Measurements from ENCODE around the gene IPO13.

IPO13 gene, protein sequence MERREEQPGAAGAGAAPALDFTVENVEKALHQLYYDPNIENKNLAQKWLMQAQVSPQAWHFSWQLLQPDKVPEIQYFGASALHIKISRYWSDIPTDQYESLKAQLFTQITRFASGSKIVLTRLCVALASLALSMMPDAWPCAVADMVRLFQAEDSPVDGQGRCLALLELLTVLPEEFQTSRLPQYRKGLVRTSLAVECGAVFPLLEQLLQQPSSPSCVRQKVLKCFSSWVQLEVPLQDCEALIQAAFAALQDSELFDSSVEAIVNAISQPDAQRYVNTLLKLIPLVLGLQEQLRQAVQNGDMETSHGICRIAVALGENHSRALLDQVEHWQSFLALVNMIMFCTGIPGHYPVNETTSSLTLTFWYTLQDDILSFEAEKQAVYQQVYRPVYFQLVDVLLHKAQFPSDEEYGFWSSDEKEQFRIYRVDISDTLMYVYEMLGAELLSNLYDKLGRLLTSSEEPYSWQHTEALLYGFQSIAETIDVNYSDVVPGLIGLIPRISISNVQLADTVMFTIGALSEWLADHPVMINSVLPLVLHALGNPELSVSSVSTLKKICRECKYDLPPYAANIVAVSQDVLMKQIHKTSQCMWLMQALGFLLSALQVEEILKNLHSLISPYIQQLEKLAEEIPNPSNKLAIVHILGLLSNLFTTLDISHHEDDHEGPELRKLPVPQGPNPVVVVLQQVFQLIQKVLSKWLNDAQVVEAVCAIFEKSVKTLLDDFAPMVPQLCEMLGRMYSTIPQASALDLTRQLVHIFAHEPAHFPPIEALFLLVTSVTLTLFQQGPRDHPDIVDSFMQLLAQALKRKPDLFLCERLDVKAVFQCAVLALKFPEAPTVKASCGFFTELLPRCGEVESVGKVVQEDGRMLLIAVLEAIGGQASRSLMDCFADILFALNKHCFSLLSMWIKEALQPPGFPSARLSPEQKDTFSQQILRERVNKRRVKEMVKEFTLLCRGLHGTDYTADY

DNA sequence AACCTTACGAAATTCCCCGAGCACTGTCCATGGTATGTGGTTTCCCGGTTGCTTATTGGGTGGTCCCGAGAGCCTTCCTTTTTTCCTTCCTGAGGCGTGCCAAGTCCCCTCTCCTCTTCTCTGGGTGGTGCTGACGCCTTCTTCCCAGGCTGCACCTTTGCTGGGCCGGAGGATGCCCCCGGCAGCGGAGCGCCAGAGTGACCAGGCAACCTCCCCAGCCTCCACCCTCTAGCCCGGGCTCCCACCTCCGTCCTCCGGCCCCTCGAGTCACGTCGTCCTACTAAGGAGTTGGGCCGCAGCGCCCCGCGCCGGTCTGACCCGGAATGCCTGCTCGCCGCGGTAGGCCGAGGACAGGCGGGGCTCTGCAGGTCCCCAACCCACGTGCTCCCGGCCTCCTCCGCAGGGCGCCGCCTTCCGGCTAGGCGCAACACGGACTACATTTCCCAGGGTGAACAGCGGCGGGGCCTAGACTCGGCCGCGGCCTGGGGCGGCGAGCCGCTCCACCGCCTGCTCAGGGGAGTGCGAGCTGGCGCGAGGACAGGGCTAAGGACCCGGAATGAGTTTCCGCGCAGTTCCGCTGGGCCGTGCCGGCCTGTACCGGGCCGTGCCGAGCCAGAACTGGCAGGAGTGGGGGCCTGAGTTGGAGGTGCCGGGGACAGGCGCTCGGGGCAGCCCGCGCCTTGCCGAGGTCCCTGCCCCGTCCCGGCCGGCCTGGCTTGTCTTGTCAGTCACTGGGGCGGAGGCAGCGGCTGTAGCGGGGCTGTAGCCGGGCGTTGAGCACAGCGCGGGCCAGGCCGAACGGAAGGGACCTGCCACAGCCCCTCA, at the start of gene IPO13:
Gene IPO13 (plus strand): TSS at position 715 of the 825 bp plus-strand sequence. CDS start 651 bp downstream, outside the sequence.
- DNase-seq (ENCODE audit: low read depth): peak; percentile 92

DNA sequence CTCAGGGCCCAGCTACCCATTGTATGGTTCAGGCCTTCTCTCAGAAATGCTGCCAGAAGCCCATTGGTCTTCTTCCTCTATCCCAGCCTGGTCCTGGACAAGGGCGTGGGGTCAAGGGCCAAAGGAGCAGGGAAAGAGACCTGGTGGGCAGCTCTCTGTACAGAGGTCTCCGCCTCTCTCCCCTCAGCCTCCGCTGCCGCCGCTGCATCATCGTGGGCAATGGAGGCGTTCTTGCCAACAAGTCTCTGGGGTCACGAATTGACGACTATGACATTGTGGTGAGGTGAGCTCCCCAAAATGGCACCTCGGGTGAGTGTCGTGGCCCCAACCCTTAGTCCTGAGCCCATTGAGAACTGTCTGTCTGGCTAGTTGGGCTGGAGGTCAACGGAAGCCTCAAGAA, 47.8 kb upstream of the IPO13 start:
- no peak for DNase-seq (ENCODE audit: low read depth)

DNA sequence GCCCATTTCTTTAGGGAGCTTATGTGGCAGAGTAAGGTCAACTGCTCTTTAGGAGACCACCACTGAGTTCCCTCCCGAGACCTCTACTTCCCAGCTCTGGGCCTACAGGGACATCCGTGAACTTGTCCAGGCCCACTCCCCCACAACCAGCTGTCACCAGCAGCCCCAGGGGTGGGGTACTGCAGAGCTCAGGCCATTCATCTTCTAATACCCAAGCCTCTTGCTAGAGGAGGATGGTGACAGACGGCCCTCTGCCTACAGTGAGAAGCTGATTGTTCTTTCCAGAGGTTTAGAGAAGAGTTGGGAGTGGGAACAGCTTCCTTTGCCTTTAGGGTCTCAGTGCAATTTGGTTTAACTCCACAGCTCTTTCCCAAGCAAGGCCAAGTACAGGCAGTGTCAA, 46.4 kb upstream of the IPO13 start:
- no peak for DNase-seq (ENCODE audit: low read depth)

DNA sequence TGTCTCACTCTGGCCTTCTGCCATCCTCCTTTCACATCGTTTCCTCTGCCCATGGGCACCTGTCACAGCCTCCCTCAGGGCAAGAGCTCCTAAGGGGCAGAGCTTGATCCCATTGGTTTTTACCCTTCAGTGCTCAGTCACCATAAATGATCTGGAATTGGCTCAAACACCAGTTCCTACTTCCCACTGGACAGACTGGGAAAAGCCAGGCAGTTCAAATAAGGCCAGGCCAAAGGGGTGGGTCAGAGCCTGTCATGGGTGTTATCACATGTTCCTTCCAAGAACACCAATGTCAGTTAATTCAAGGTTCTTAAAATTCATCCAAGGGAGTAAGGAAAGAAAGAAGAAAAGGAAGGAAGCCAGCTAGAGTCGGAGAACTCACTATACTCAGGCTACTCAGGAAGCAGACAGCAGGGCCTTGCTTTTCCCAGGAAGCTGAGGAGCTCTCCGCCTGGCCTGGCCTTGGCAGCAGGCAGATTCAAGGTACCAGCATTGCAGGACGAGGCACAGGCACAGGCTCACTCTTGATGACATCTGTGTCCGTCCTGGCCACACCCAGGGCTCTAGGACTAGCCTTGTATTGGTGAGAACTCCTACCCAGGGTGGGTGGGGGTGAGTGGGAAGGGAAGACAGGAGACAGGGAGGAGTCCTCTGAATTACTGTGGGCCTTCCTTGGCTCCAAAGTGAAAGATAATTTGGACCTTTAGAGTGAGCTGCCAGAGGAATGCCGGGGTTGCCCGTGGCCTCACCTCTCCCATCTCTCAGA, 45.4 kb upstream of the IPO13 start:
- DNase-seq (ENCODE audit: low read depth): no peak

DNA sequence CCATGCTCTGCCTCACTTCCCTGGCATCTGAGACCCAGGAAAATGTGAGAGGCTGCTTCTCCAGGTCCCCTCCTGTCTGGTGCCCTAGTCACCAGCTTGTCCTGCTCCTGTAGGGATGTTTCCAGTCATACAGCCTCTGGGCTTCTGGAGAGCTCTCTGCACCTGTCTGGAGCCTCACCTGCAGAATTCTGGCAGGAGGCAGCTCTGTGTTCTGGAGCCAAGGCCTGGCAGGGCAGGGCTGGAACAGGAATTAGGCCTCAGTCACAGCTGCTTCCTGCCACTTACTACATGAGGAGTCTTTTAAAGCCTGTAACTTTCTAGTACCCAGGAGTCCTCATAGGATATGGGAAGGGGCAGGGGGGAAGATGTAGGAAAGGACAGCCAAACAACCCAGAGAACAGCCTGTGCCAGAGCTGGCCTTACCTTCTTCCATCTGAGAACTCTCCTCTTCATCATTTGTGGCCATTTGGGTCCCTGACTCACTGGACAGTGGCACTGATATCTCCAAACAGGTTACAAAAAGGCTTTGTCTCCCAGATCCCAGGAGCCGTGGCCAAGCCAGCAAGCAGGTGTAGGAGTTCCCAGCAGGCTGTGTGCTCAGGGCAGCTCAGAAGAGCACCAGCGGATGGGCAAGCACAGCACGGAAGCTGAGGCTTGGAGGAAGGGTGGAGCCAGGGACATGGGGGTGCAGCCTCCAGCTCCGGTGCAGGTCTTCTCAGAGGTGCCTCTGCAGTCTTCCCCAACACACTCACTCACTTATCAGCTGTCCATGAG, 44.5 kb upstream of the IPO13 start:
- no peak for DNase-seq (ENCODE audit: low read depth)

DNA sequence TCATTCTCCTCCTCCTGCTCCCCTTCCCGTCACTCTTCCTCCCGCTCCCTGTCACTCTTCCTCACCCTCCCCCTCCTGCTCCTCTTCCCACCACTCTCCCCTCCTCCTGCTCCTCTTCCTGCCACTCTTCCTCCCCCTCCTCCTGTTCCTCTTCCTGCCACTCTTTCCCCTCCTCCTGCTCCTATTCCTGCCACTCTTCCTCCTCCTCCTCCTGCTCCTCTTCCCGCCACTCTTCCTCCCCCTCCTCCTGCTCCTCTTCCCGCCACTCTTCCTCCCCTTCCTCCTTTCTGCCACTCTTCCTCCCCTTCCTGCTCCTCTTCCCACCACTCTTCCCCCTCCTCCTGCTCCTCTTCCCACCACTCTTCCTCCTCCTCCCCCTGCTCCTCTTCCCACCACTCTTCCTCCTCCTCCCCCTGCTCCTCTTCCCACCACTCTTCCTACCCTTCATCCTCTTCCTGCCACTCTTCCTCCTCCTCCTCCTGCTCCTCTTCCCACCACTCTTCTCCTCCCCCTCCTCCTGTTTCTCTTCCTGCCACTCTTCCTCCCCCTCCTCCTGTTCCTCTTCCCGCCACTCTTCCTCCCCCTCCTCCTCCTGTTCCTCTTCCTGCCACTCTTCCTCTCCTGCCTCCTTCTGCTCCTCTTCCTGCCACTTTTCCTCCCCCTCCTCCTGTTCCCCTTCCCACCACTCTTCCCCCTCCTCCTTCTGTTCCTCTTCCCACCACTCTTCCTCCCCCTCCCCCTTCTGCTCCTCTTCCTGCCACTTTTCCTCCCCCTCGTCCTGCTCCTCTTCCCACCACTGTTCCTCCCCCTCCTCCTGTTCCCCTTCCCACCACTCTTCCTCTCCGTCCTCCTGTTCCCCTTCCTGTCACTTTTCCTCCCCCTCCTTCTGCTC, 41.8 kb upstream of the IPO13 start:
- DNase-seq (ENCODE audit: low read depth): no peak

DNA sequence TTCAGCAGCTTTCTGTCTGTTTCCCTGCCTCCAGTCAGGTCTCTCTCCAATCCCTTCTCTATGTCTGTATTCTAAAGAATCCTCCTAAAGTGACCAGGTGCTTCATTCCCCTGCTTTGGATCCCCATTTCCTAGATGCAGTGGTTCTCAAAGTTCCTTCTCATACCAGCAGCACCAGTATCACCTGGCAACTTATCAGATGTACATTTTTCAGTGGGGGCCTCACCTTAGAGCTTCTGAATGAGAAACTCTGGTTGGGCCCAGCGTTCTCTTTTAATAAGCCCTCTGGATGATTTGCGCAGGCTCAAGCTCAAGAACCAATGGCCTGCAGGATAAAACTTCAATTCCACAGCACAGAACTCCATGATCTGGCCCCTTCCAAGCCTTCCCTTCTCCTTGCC, 38.5 kb upstream of the IPO13 start:
- no peak for DNase-seq (ENCODE audit: low read depth)

DNA sequence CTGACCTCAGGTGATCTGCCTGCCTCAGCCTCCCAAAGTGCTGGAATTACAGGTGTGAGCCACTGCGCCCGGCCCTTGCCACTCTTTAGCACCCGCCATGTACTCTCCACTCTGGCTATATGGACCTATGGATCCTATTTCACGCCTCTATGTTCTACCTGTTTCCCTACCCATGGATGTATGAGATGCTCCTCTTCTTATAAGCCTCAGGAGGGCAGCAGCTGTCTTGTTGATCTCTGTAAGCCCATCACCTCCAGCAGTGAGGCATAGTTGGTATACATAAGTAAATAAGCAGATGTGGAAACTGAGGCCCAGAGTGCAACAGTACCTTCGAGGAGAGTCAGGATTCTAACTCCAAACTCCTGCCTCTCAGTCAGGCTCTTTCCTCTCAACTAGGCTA, 37.9 kb upstream of the IPO13 start:
- DNase-seq (ENCODE audit: low read depth): no peak

DNA sequence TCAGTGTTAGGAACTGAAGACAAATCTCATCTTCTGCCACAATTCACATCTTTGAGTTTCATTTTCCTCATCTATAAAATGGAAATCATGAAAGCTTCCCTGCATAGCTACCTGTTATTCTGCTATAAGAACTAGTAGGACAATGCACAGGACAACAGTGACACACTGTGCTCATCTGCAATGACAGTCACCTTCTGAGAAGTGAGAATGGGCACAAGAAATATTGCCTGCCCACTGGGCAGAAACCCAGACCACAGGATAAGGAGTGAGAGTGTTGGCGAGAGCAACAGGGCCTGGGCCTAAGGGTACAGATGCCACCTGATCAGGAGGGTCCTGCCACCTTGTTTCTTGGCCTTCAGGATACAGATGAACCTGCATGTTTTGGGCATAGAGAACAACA, 36.4 kb upstream of the IPO13 start:
- DNase-seq (ENCODE audit: low read depth): no peak

DNA sequence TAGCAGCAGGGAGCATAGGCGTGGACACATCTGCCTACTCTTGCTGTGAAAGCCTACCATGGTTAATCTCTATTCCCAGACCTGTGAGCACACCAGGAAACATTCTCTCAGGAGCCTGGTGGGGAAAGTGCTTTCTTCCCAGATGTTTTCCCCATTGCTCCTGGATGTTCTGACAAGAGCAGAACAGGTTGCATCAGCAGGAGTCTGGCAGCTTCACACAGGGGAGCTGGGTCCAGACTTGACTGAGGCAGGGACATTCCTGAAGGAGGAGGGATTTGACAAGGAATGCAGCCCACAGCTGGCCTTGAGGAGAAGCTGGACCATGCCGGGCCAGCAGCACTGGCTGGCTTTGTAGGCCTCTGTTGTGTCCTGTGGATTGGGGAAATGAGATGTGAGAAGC, 34.1 kb upstream of the IPO13 start:
- peak; percentile 64 for DNase-seq (ENCODE audit: low read depth)

DNA sequence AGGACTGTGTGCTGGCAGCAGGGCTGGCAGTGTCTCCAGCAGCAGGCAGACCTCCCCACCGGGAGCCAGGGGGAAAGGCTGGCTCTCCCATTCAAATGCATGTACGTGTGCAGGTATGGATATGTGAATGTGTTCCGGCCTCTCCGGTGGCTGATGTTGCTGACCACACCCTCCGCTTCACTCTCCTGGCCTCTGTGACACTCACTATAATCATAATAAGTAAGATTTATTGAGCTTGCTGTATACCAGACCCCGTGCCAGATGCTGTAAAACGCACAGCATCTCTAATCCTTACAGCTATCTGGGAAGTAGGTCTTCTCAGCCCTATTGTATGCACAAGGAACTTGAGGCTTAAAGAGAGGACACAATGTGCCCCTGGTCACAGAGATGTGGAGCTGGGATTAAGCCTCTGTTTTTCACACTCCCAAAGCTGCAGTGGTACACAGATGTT, 33.7 kb upstream of the IPO13 start:
- no peak for DNase-seq (ENCODE audit: low read depth)

DNA sequence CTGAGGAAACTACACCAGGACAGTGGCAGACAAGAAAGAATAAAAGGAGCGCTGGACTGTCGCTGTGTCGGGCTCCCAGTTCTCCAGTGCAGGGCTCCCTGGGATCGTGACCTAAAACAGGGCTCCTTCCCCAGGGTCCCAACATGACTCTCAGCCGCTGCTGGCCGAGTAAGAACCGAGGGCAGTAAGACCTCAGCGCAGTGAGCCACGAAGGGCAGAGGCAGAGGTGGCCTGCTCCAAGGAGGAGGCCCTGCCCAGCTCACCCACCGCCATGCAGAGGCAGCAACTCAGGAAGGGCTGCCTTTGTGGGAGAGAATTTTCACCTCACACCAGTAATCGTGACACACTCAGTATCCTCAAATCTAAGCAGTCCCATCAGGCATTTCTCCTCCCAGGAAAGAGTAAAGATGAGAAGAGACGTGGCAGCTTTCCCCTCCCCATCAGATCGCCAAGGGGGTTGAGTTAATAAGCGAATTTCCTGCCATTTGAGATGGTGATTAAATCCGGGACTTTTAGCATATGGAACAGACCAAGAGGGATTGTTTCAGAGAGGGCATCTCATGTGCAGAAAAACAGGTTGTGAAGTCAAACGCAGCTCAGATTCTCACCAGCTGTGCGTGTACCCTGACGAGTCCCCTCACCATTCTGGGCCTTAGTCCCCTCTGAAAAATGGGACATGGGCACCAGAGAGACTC, 32.9 kb upstream of the IPO13 start:
- DNase-seq (ENCODE audit: low read depth): no peak

DNA sequence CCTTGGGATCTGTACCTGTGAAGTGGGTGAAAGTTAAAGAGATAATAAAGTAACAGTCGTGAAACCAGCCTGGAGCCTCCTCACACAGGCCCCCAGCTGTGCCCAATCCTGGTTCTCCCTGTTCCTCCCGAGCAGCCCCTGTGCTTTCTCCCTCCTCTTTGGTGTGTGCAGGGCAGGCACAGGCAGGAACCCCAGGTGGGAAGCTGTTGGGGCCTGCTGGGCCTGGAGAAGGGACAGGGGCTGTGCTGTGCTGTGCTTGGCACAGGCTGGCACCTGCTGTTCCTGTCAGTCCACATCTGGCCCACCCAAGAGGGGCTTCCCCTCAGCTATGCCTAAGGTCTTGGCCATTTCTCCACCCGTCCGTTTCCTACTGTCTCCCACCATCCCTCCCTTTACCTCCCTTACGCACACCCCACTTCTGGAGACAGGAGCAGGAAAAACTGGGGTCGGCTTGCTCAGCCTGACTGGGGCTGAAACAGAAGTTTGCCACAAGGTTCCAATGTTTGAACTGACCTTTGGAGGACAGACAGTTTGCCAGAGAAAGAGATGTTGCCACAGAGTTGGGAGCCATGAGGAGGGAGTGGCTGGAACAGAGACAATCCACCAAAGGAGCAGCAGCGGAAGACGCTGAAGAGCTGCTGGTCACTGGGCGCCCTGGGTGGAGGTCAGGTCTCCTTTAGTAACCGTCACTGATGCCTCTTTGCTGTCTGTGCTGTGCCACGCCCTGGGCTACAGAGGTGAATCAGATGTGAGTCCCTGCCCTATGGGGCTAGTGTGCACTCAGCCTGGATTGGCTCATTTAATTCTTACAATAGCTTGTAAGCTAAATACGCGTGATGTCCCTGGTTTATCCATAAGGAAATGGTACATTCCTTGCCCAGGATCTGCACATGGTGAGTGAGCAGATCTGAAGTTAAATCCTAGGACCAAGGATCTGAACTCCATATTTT, 31.9 kb upstream of the IPO13 start:
- no peak for DNase-seq (ENCODE audit: low read depth)

DNA sequence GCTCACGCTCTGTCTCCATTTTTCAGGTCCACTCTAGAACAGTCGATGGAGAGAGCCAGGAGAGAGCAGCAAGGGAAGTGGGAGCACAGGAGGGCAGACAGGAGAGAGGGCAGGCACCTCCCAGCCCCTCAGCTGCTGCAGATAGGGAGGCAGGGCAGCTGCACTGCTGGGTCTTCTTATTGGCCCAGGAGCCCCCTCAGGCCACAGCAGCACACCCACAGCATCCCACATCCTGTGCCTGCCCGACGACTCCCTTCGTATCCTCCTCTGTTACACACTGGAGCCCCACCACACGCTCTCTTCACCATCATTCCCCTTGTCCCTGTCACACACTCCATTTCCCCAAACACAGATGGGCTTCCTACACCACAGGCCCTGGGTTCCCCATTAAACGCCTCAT, 26.8 kb upstream of the IPO13 start:
- DNase-seq (ENCODE audit: low read depth): no peak

DNA sequence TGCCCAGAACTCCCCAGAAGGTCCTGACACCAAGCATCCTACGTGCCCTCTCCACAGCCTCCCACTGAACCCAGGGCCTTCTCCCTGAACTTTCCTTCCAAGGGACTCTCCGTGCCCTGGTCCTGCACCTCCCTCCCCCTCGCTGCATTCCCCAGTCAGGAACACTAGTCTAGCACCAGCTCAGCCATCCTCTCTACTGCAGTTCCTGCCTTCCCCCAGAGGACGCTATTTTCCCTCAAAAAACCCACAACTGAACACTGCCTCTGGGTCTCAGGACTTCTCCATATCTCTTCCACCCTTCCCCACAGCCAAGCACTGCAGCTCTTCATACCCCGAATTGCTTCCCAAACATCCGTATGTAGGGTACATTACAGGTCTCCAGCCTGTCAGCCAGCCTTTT, 25.7 kb upstream of the IPO13 start:
- no peak for DNase-seq (ENCODE audit: low read depth)

DNA sequence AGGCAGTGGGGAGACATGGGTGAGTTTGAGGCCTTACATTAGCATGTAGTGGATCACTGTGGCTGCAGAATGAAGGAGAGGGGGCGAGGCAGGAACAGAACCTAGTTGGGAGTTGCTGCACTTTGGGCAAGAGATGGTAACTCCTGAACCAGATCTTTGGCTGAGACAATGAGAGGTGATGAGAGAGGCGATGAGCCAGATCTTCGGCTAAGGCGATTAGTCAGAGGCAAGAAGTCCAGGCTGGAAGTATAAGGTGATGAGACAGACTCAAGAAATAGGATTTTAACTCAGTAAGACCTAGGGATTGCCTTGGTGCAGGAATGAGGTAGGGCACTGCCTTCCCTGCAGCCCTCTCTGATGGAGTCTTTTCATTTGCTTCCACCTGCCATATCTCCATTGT, 22.2 kb upstream of the IPO13 start:
- no peak for DNase-seq (ENCODE audit: low read depth)

DNA sequence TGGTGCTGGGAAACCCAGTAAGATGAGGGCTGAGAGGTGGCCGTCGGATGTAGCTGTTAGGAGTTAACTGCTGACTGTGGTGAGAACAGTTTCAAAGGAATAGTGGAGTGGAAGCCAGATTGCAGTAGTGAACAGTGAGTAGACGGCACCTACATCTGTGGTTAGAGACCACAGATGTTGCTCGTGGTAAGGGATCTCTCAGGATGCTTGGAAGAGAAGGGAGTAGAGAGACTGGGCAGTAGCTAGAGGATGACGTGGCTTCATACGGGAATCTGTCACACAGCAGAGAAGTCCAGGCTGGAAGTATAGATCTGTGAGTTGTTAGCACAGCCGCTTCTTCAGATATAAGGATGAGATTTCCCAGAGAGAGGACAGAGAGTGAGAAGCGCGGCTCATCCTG, 20.9 kb upstream of the IPO13 start:
- no peak for DNase-seq (ENCODE audit: low read depth)
